HFF-Myc (cell line): ENCODE data around the gene REEP2.
"Not testable (repeated sequence)": the region's sequence is repeated elsewhere in the genome, so short reads cannot be mapped to it uniquely, and the experiment has no call there.

Experiments used
- DNase-seq: peaks from one replicate; pipeline ENCODE4 v3.0.0-alpha.2; 2011; ENCODE audit warnings: low read depth; ENCODE audit errors: extremely low read depth
- H3K4me3 ChIP-seq: replicated peaks from 2 replicates; pipeline ENCODE4 v1.5.1; 2011; ENCODE audit warnings: low read depth, mild to moderate bottlenecking, control low read depth, low read length
- CTCF ChIP-seq: IDR thresholded peaks from 2 replicates; pipeline ENCODE4 v1.5.1; 2012; ENCODE audit warnings: mild to moderate bottlenecking, low read depth, low read length, control low read depth; ENCODE audit errors: missing control alignments

The REEP2 gene

GRCh38 chr5:138438724-138439476 is at the start of gene REEP2:
REEP2 (plus strand) TSS chr5:138439057; CDS start chr5:138439209, 152 bp downstream.
- DNase-seq = no peak
- H3K4me3 ChIP-seq = peak within 1 kb of the TSS; percentile 54
- TF ChIP-seq CTCF = no peak

GRCh38 chr5:138389332-138389731 is 49.5 kb upstream of the REEP2 start:
- TF ChIP-seq CTCF = no peak
- no peak overlapping the region for H3K4me3 ChIP-seq
- DNase-seq = no peak

GRCh38 chr5:138389911-138390310 is 48.9 kb upstream of the REEP2 start:
- H3K4me3 ChIP-seq, DNase-seq: not testable (repeated sequence)

- H3K4me3 ChIP-seq = no peak overlapping the region
- DNase-seq = no peak
- TF ChIP-seq CTCF = no peak
These were observed 46.9 kb upstream of the REEP2 start for GRCh38 chr5:138391859-138392386.

- no peak for DNase-seq
- TF ChIP-seq CTCF = no peak
- H3K4me3 ChIP-seq = no peak overlapping the region
These were observed 36.2 kb upstream of the REEP2 start for GRCh38 chr5:138402640-138403039.

GRCh38 chr5:138408023-138408422 is 30.8 kb upstream of the REEP2 start:
- no peak for DNase-seq
- no peak overlapping the region for H3K4me3 ChIP-seq
- TF ChIP-seq CTCF = no peak

- not testable (repeated sequence) for H3K4me3 ChIP-seq
- peak; percentile 16 for DNase-seq
- peak; percentile 29 for TF ChIP-seq CTCF
These were observed 27.7 kb upstream of the REEP2 start for GRCh38 chr5:138410996-138411640.
